Mononuclear cell (primary cell): ENCODE measurements around the gene JAG1. TPM values are rescaled to one million over a fixed set of nuclear protein-coding genes. Genes with fewer than 3 reads are reported as not detected.

Source experiments
- H3K27me3 ChIP-seq: 2 replicates; pipeline ENCODE4 v1.6.0; 2011; ENCODE audit warnings: low read length, control low read depth; ENCODE audit not compliant: insufficient read depth
- H3K4me1 ChIP-seq: 2 replicates; pipeline ENCODE4 v1.5.1; 2011; ENCODE audit warnings: mild to moderate bottlenecking, low read length, control low read depth; ENCODE audit not compliant: insufficient read depth
- H3K4me3 ChIP-seq: 2 replicates; pipeline ENCODE4 v1.5.1; 2011; ENCODE audit warnings: mild to moderate bottlenecking, low read length, moderate library complexity
- H3K9me3 ChIP-seq: 2 replicates; pipeline ENCODE4 v1.5.1; 2011; ENCODE audit warnings: low read depth, mild to moderate bottlenecking, control low read depth, low read length
- total RNA-seq: library from RNA; depleted of rRNA; stranded (reverse); fragments of >200 nt; gene quantifications from one replicate; pipeline ENCODE4 v1.2.3, GENCODE V29; 2012

JAG1 gene
- 8.3 TPM for total RNA-seq

- H3K4me1 ChIP-seq = peaks cover 47% of the 10 kb centered on the region
- H3K4me3 ChIP-seq = peak within 1 kb of the TSS; percentile 60
- H3K9me3 ChIP-seq = no peaks in the 10 kb centered on the region
- H3K27me3 ChIP-seq = peaks cover 24% of the 10 kb centered on the region
Observed at GRCh38 chr20:10673842-10674683, at the start of gene JAG1. Gene JAG1 (minus strand): TSS chr20:10673999. CDS start chr20:10673530, 469 bp downstream.

- Histone ChIP-seq H3K27me3 (no peaks in the 10 kb centered on the region), H3K4me3 (no peak overlapping the region), H3K9me3 (no peaks in the 10 kb centered on the region), H3K4me1 (no peaks in the 10 kb centered on the region)
Observed at GRCh38 chr20:10721976-10722375, 48.2 kb upstream of the JAG1 start.

GRCh38 chr20:10721137-10721896 is 47.5 kb upstream of the JAG1 start:
- no peaks in the 10 kb centered on the region for H3K27me3 ChIP-seq
- no peak overlapping the region for H3K4me3 ChIP-seq
- no peaks in the 10 kb centered on the region for H3K9me3 ChIP-seq
- H3K4me1 ChIP-seq = no peaks in the 10 kb centered on the region

GRCh38 chr20:10720565-10720964 is 46.8 kb upstream of the JAG1 start:
- Histone ChIP-seq H3K9me3 (no peaks in the 10 kb centered on the region), H3K27me3 (no peaks in the 10 kb centered on the region), H3K4me3 (no peak overlapping the region), H3K4me1 (no peaks in the 10 kb centered on the region)

GRCh38 chr20:10719740-10720385 is 46.1 kb upstream of the JAG1 start:
- Histone ChIP-seq H3K27me3 (no peaks in the 10 kb centered on the region), H3K9me3 (no peaks in the 10 kb centered on the region), H3K4me1 (no peaks in the 10 kb centered on the region), H3K4me3 (no peak overlapping the region)

- H3K9me3 ChIP-seq = no peaks in the 10 kb centered on the region
- H3K4me3 ChIP-seq = no peak overlapping the region
- H3K27me3 ChIP-seq = no peaks in the 10 kb centered on the region
- H3K4me1 ChIP-seq = no peaks in the 10 kb centered on the region
Observed at GRCh38 chr20:10718661-10719060, 44.9 kb upstream of the JAG1 start.

- Histone ChIP-seq H3K4me1 (no peaks in the 10 kb centered on the region), H3K4me3 (no peak overlapping the region), H3K27me3 (no peaks in the 10 kb centered on the region), H3K9me3 (no peaks in the 10 kb centered on the region)
Observed at GRCh38 chr20:10716855-10717254, 43.1 kb upstream of the JAG1 start.

- Histone ChIP-seq H3K4me3 (no peak overlapping the region), H3K4me1 (no peaks in the 10 kb centered on the region), H3K27me3 (no peaks in the 10 kb centered on the region), H3K9me3 (no peaks in the 10 kb centered on the region)
Observed at GRCh38 chr20:10715035-10715434, 41.2 kb upstream of the JAG1 start.

GRCh38 chr20:10714236-10714975 is 40.6 kb upstream of the JAG1 start:
- Histone ChIP-seq H3K27me3 (no peaks in the 10 kb centered on the region), H3K4me1 (no peaks in the 10 kb centered on the region), H3K4me3 (no peak overlapping the region), H3K9me3 (no peaks in the 10 kb centered on the region)

- no peaks in the 10 kb centered on the region for H3K27me3 ChIP-seq
- no peaks in the 10 kb centered on the region for H3K4me1 ChIP-seq
- H3K4me3 ChIP-seq = no peak overlapping the region
- H3K9me3 ChIP-seq = no peaks in the 10 kb centered on the region
Observed at GRCh38 chr20:10713161-10713560, 39.4 kb upstream of the JAG1 start.

- Histone ChIP-seq H3K9me3 (no peaks in the 10 kb centered on the region), H3K4me3 (no peak overlapping the region), H3K27me3 (no peaks in the 10 kb centered on the region), H3K4me1 (no peaks in the 10 kb centered on the region)
Observed at GRCh38 chr20:10711903-10712451, 38.2 kb upstream of the JAG1 start.

- no peaks in the 10 kb centered on the region for H3K9me3 ChIP-seq
- H3K4me1 ChIP-seq = no peaks in the 10 kb centered on the region
- H3K4me3 ChIP-seq = no peak overlapping the region
- H3K27me3 ChIP-seq = no peaks in the 10 kb centered on the region
Observed at GRCh38 chr20:10710991-10711775, 37.4 kb upstream of the JAG1 start.

GRCh38 chr20:10709916-10710315 is 36.1 kb upstream of the JAG1 start:
- Histone ChIP-seq H3K27me3 (no peaks in the 10 kb centered on the region), H3K9me3 (no peaks in the 10 kb centered on the region), H3K4me1 (no peaks in the 10 kb centered on the region), H3K4me3 (no peak overlapping the region)
